NCI-H69 (cell line): ENCODE results near the gene MGA.
A peak's percentile ranks its signal among the peaks of the same experiment; 100 is the strongest.

Experiments
- DNase-seq: peaks from one replicate; lab custom pipeline; 2025; lab: John Stamatoyannopoulos, UW

MGA gene

DNA sequence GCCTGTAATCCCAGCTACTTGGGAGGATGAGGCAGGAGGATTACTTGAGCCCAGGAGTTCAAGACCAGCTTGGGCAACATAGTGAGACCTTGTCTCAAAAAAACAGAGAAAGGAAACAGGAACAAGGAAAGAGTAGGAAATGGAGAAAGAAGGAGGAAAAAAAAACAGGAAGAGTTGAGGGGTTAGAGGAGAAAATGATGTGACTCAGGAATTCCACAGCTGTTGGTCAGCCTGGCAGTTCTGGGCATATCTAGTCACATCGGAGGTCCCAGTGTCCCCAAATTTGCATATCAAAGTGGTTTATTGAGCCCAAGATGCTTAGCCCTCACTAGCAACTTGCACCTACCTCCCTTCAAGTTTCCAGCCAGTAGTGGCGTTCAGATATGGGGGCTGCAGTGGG lies 148.9 kb downstream of the MGA start:
- DNase-seq: no peak

- no peak for DNase-seq
Observed at GRCh38 chr15:41809526-41810220, 149.5 kb downstream of the MGA start.

GRCh38 chr15:41810651-41811431 lies 150.6 kb downstream of the MGA start:
- no peak for DNase-seq

GRCh38 chr15:41811432-41812195 lies 151.4 kb downstream of the MGA start:
- peak; percentile 42 for DNase-seq

GRCh38 chr15:41812820-41813375 lies 152.7 kb downstream of the MGA start:
- no peak for DNase-seq

DNA sequence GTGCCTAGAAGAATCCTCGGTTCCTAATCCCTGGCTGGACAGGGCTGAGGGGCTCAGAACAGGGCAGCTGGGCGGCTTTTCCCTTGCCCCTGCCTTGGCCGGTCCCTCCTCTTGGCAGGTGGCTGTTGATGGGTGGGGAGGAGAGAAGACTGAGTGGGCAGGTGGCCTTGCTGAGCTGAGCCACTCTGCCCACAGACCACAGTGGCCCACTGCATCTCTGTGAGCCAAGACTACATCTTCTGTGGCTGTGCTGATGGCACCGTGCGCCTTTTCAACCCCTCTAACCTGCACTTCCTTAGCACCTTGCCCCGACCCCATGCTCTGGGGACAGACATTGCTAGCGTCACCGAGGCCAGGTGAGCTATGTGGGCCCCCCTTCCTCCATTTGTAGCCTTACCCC lies 153.2 kb downstream of the MGA start:
- no peak for DNase-seq

GRCh38 chr15:41814534-41814933 lies 154.3 kb downstream of the MGA start:
- DNase-seq: no peak

DNA sequence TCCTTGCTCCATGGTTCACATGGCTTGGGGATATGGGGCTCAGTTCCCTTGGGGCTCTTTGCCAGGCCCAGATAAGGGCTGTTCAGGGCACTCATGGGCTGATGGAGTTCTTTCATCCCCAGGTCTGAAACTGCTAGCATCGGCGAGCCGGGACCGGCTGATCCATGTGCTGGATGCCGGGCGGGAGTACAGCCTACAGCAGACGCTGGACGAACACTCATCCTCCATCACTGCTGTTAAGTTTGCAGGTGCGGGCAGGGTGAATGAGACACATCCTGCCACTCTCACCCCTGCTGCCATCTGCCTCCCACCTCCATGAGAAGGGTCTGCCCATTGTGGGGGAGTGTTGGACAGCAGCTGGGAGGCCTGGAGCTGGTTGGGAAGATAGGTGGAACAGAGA lies 156.6 kb downstream of the MGA start:
- DNase-seq: no peak

DNA sequence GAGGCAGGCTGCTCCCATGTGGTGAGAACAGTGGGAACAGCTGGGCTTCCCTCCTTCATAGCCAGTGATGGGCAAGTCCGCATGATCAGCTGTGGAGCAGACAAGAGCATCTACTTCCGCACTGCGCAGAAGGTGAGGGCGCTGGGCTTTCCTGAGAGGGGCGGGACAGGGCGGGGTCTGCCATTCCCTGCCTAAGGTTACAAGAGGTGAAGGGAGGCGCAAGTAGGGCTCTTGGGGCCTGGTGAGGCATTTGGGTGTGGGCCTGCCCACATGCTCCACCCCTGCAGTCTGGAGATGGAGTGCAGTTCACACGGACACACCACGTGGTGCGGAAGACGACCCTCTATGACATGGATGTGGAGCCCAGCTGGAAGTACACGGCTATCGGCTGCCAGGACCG lies 157.1 kb downstream of the MGA start:
- no peak for DNase-seq

DNA sequence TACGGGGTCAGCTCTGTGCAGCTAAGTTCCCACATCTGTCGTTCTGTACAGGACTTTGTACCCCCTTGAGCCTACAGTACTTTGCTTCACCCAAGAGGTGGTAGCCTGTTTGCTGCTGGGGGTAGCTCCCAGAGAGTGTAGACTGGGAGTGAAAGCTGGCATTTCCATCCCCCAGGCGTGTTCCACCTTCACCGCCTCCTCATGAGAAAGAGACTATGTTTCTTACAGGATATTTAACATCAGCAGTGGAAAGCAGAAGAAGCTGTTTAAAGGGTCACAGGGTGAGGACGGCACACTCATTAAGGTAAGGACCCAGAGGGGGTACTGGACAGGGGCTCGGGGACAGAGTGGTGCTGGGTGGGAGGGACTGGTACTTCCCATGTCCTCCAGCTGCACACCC lies 157.6 kb downstream of the MGA start:
- no peak for DNase-seq

DNA sequence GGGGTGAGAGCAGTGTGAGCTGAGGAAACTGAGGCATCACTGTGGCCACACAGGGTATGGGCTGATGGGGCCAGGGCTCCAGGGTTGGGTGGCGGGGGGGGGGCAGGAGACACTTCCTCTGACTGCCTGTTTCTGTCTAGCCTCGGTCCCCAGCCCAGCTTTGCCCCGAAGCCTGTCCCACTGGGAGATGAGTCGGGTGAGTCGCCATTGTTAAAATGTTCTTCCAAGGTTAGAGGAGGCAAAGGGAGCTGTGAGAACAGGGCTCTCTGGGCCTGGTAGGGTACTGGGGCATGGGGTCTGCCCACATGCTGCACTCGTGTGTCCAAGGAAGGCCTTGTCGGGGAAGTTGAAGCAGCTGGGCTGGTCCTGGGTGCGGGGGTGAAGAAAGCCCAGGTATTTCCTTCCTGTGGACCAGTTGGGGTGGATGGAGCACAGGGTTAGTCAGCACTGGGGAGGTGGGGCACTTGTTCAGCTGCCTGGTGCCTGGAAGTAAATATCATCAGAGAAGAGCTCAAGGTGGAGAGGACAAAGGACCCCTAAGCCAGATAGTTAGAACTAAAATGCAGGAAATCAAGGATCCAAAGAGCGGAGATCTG lies 159.3 kb downstream of the MGA start:
- no peak for DNase-seq

- DNase-seq: no peak
Observed at GRCh38 chr15:41820791-41821423, 160.7 kb downstream of the MGA start.

GRCh38 chr15:41821831-41822230 lies 161.6 kb downstream of the MGA start:
- DNase-seq: no peak

DNA sequence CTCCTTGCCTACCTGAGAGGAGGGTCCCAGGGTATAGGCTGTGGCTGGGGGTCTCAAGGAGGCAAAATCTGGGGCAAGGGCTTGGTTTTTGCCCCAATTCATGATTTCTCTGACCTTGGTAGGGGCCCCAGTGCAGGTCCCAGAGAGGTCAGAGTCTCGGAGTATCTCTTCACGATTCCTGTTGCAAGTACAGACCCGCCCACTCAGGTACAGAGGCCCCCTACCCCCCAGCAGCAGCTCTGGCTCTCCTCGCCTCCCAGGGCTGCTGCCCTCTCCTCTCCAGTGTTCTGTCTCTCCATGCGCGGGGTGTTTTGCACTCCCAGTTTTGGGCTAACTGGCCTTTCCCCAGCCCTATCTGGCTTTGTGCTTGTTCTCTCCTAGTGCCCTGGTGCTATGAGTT lies 162.3 kb downstream of the MGA start:
- DNase-seq: no peak
